KMS-11 (cell line): ENCODE results near the gene GADD45GIP1.
"Not testable (repeated sequence)": the region's sequence is repeated elsewhere in the genome, so short reads cannot be mapped to it uniquely, and the experiment has no call there.

Source experiments
- H2AFZ ChIP-seq: fragments of 200-600 bp; sonication (generic); 2 replicates; pipeline ENCODE4 v1.6.1; 2016; ENCODE audit warnings: antibody characterized with exemption, mixed run types, low read depth
- H3K27ac ChIP-seq: fragments of 200-600 bp; sonication (generic); 2 replicates; pipeline ENCODE4 v1.6.1; 2016; ENCODE audit warnings: mild to moderate bottlenecking, mixed run types
- H3K27me3 ChIP-seq: fragments of 200-600 bp; sonication (generic); 2 replicates; pipeline ENCODE4 v1.6.1; 2017; ENCODE audit warnings: mild to moderate bottlenecking, low read depth, mixed run types, moderate library complexity; ENCODE audit not compliant: insufficient read depth
- H3K36me3 ChIP-seq: fragments of 200-600 bp; sonication (generic); 2 replicates; pipeline ENCODE4 v1.6.1; 2017; ENCODE audit warnings: mild to moderate bottlenecking, mixed run types; ENCODE audit not compliant: insufficient read depth
- H3K4me1 ChIP-seq: fragments of 200-600 bp; sonication (generic); 2 replicates; pipeline ENCODE4 v1.6.1; 2016; ENCODE audit warnings: mild to moderate bottlenecking, low read depth, mixed run types; ENCODE audit not compliant: poor library complexity, severe bottlenecking
- H3K4me2 ChIP-seq: fragments of 200-600 bp; sonication (generic); 2 replicates; pipeline ENCODE4 v1.7.0; 2016; ENCODE audit warnings: mild to moderate bottlenecking, mixed run types
- H3K4me3 ChIP-seq: fragments of 200-600 bp; sonication (generic); IDR thresholded peaks from 2 replicates; pipeline ENCODE4 v1.6.1; 2017; ENCODE audit warnings: low read depth, low read length, mixed read lengths; ENCODE audit not compliant: insufficient read depth
- H3K79me2 ChIP-seq: fragments of 200-600 bp; sonication (generic); 2 replicates; pipeline ENCODE4 v1.6.1; 2016; ENCODE audit warnings: low read depth, mixed run types; ENCODE audit not compliant: insufficient read depth
- H3K9ac ChIP-seq: fragments of 200-600 bp; sonication (generic); 2 replicates; pipeline ENCODE4 v1.6.1; 2016; ENCODE audit warnings: mild to moderate bottlenecking, mixed run types
- H4K20me1 ChIP-seq: fragments of 200-600 bp; sonication (generic); 2 replicates; pipeline ENCODE4 v1.6.1; 2016; ENCODE audit warnings: mild to moderate bottlenecking, mixed run types; ENCODE audit not compliant: insufficient read depth
- CTCF ChIP-seq: fragments of 200-600 bp; sonication (generic); conservative IDR thresholded peaks from 2 replicates; pipeline ENCODE4 v1.6.1; 2017; ENCODE audit warnings: low read depth, mild to moderate bottlenecking, antibody characterized with exemption, low read length, moderate library complexity, mixed read lengths

The GADD45GIP1 gene

GRCh38 chr19:12922959-12923358 is 34.1 kb downstream of the GADD45GIP1 start:
- no peak for TF ChIP-seq CTCF
- no peaks in the 10 kb centered on the region for H3K79me2 ChIP-seq
- no peak overlapping the region for H3K27ac ChIP-seq
- H3K4me2 ChIP-seq: no peak overlapping the region
- no peaks in the 10 kb centered on the region for H3K27me3 ChIP-seq
- no peak overlapping the region for H3K9ac ChIP-seq
- H4K20me1 ChIP-seq: no peaks in the 10 kb centered on the region
- no peak overlapping the region for H3K4me3 ChIP-seq
- H3K36me3 ChIP-seq: peaks cover 5% of the 10 kb centered on the region; the same call in 1 of the 2 replicates
- H2AFZ ChIP-seq: no peak overlapping the region
- H3K4me1 ChIP-seq: peaks cover 6% of the 10 kb centered on the region

DNA sequence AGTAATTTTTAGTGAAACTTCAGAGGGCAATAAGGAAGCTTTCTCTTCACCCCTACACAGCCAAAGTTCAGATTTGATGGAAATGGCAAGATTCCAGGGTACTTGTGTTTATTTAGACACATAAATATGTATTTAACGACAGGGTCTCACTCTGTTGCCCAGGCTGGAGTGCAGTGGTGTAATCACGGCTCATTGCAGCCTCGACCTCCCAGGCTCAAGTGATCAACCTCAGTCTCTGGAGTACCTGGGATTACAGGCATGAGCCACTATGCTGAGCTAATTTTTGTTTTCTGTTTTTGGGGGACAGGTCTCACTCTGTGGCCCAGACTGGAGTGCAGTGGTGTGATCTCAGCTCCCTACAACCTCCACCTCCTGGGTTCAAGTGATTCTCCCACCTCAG is 36.0 kb downstream of the GADD45GIP1 start:
- no peak overlapping the region for H3K4me3 ChIP-seq
- H3K4me2 ChIP-seq: no peak overlapping the region
- H2AFZ ChIP-seq: no peak overlapping the region
- H3K27me3 ChIP-seq: no peaks in the 10 kb centered on the region
- no peak overlapping the region for H3K9ac ChIP-seq
- no peaks in the 10 kb centered on the region for H3K79me2 ChIP-seq
- TF ChIP-seq CTCF: no peak
- H3K4me1 ChIP-seq: peaks cover 6% of the 10 kb centered on the region
- H3K36me3 ChIP-seq: peaks cover 5% of the 10 kb centered on the region; the same call in 1 of the 2 replicates
- H4K20me1 ChIP-seq: no peaks in the 10 kb centered on the region
- H3K27ac ChIP-seq: no peak overlapping the region

- no peak overlapping the region for H3K4me2 ChIP-seq
- no peaks in the 10 kb centered on the region for H3K79me2 ChIP-seq
- H3K9ac ChIP-seq: no peak overlapping the region
- H3K27me3 ChIP-seq: no peaks in the 10 kb centered on the region
- no peak overlapping the region for H3K27ac ChIP-seq
- H3K4me1 ChIP-seq: peaks cover 13% of the 10 kb centered on the region
- no peak overlapping the region for H3K4me3 ChIP-seq
- no peak overlapping the region for H2AFZ ChIP-seq
- no peak for TF ChIP-seq CTCF
- no peaks in the 10 kb centered on the region for H4K20me1 ChIP-seq
- H3K36me3 ChIP-seq: peaks cover 3% of the 10 kb centered on the region; the same call in 1 of the 2 replicates
Observed at GRCh38 chr19:12918253-12918652, 38.8 kb downstream of the GADD45GIP1 start.

GRCh38 chr19:12915860-12916259 is 41.2 kb downstream of the GADD45GIP1 start:
- not testable (repeated sequence) for H3K79me2 ChIP-seq, H3K4me3 ChIP-seq, H3K27ac ChIP-seq, H2AFZ ChIP-seq, H3K36me3 ChIP-seq, H3K4me2 ChIP-seq, H3K27me3 ChIP-seq, H4K20me1 ChIP-seq, H3K9ac ChIP-seq
- peaks cover 29% of the 10 kb centered on the region for H3K4me1 ChIP-seq

DNA sequence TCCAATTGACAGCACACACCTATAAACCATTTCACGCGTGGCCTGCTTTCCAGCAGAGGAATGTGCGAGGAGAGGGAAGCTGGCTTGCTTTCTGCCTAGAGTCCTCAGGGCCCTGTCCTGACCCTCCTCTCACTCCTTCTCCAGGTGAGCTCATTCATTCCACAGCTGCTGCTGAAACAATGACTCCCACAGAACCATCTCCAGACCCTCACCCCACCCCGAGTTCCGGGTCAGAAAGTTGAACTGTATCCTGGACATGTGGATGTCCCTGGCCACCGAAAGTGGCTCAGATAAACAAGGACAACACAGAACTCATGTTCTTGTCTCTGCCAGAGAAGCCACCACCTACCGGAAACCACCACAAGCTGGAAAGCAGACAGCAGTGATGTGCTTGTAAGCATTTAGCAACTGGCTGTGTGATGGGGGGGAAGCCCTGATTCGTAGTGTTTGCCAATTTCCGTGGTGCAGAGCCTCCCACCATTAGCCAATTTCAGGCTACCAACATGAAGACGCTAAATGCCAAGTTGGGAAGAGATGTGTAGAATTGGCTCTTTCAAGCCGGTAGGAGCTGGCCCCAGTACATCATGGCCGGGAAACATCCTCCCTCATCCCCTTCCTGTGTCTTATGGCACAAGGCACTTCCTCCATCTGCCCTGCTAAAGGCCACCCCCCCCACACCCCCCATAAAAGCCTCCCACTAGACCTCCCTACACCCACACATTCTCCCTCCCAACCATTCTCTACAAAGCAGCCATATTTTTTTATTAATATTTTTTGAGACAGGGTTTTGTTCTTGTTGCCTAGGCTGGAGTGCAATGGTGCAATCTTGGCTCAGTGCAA is 43.0 kb downstream of the GADD45GIP1 start:
- H3K27me3 ChIP-seq: no peaks in the 10 kb centered on the region
- peaks cover 37% of the 10 kb centered on the region for H3K4me1 ChIP-seq
- no peak overlapping the region for H3K27ac ChIP-seq
- H3K4me3 ChIP-seq: no peak overlapping the region
- no peaks in the 10 kb centered on the region for H3K36me3 ChIP-seq
- no peak overlapping the region for H2AFZ ChIP-seq
- no peaks in the 10 kb centered on the region for H3K79me2 ChIP-seq
- no peak overlapping the region for H3K9ac ChIP-seq
- no peak for TF ChIP-seq CTCF
- no peaks in the 10 kb centered on the region for H4K20me1 ChIP-seq
- H3K4me2 ChIP-seq: no peak overlapping the region
